ENCODE results near the gene INSL3. TPM values are rescaled to one million over a fixed set of nuclear protein-coding genes. Genes with fewer than 3 reads are reported as not detected.

The INSL3 gene
- total RNA-seq, 1 experiment from 2014 or later: 4.0 TPM

DNA sequence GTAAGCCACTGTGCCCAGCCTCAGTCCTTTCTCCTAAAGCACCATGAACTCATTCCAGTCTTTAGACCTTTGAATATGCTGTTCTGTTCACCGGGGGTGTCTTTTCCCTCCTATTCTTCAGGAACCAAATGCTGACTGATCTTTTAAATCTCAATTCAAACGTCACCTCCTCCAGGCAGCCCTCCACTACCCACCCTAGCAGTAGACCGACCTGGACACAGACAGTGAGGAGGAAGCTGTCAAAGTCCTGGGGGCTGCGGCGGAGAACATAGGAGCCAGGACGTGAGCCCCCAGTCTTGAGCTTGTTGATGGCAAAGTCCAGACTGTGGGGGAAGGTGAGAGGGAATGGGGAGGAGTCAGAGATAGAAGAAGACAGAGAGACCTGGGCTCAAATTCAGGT lies 18.7 kb upstream of the INSL3 start:
- Histone ChIP-seq H3K4me1 (replicated peaks; ENCODE audit: insufficient read depth) (peaks cover 10% of the 10 kb centered on the region), H3K27ac (no peak overlapping the region), H3K79me2 (ENCODE audit: low read depth) (peaks cover 12% of the 10 kb centered on the region), H2AFZ (no peak overlapping the region), H3K9me3 (ENCODE audit: insufficient read depth, low read depth) (no peaks in the 10 kb centered on the region), H3K9me2 (ENCODE audit: insufficient read depth) (no peaks in the 10 kb centered on the region), H3K4me3 (no peak overlapping the region), H3F3A (ENCODE audit: insufficient read depth, low read depth) (peaks cover 6% of the 10 kb centered on the region), H3K27me3 (ENCODE audit: insufficient read depth, low read depth) (no peaks in the 10 kb centered on the region), H3K4me2 (no peak overlapping the region), H3K36me3 (ENCODE audit: low read depth) (no peaks in the 10 kb centered on the region), H4K20me1 (ENCODE audit: insufficient read depth) (no peaks in the 10 kb centered on the region)
- ChIA-PET POLR2A (ENCODE audit: unreplicated experiment) (no interaction called here), CTCF (interaction anchor here (0.6 kb wide), 1 partner anchor 12 kb away, joined by 3 read pairs; no protein-coding TSS in a partner anchor)
- intact Hi-C loops (cut with micrococcal nuclease; ENCODE audit: unreplicated experiment): no loop called here
- no peak for TF ChIP-seq EZH2 (IDR thresholded peaks at IDR 0.05; ENCODE audit: low read depth)
- TF ChIP-seq, protein P1, sequence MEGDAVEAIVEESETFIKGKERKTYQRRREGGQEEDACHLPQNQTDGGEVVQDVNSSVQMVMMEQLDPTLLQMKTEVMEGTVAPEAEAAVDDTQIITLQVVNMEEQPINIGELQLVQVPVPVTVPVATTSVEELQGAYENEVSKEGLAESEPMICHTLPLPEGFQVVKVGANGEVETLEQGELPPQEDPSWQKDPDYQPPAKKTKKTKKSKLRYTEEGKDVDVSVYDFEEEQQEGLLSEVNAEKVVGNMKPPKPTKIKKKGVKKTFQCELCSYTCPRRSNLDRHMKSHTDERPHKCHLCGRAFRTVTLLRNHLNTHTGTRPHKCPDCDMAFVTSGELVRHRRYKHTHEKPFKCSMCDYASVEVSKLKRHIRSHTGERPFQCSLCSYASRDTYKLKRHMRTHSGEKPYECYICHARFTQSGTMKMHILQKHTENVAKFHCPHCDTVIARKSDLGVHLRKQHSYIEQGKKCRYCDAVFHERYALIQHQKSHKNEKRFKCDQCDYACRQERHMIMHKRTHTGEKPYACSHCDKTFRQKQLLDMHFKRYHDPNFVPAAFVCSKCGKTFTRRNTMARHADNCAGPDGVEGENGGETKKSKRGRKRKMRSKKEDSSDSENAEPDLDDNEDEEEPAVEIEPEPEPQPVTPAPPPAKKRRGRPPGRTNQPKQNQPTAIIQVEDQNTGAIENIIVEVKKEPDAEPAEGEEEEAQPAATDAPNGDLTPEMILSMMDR (conservative IDR thresholded peaks at IDR 0.05): no peak
- DNase-seq: no peak
- BruUV-seq (replicated peaks): no TSS peak

DNA sequence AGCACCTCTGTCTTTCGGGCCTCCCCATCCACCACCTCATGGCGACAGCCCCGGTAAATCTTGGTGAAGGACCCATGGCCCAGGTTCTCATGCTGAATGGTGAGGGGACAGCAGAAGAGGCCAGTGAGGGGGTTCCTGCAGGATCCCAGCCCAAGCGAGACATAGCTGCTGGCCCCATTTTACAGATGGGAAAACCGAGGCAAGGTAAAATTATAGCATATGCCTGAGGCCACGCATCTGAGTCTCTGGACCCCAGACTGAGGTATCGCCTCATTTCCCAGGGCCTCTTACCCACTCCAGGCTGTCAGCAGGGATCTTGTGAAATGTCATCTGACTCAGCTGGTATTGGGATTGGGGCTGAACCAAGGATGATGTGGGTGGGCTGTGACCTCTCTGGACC lies 16.7 kb upstream of the INSL3 start:
- ChIA-PET POLR2A (ENCODE audit: unreplicated experiment) (no interaction called here), CTCF (no interaction called here)
- Histone ChIP-seq H2AFZ (no peak overlapping the region), H3K9me2 (ENCODE audit: insufficient read depth) (no peaks in the 10 kb centered on the region), H3F3A (ENCODE audit: insufficient read depth, low read depth) (peaks cover 11% of the 10 kb centered on the region), H3K4me3 (no peak overlapping the region), H3K4me2 (no peak overlapping the region), H3K36me3 (ENCODE audit: low read depth) (no peaks in the 10 kb centered on the region), H3K9me3 (ENCODE audit: insufficient read depth, low read depth) (no peaks in the 10 kb centered on the region), H4K20me1 (ENCODE audit: insufficient read depth) (no peaks in the 10 kb centered on the region), H3K27me3 (ENCODE audit: insufficient read depth, low read depth) (no peaks in the 10 kb centered on the region), H3K27ac (no peak overlapping the region), H3K4me1 (replicated peaks; ENCODE audit: insufficient read depth) (peaks cover 5% of the 10 kb centered on the region), H3K79me2 (ENCODE audit: low read depth) (peaks cover 7% of the 10 kb centered on the region)
- BruUV-seq (replicated peaks): no TSS peak
- intact Hi-C loops (cut with micrococcal nuclease; ENCODE audit: unreplicated experiment): no loop called here
- DNase-seq: no peak
- TF ChIP-seq EZH2 (IDR thresholded peaks at IDR 0.05; ENCODE audit: low read depth): no peak
- TF ChIP-seq, protein P1 (conservative IDR thresholded peaks at IDR 0.05): no peak

DNA sequence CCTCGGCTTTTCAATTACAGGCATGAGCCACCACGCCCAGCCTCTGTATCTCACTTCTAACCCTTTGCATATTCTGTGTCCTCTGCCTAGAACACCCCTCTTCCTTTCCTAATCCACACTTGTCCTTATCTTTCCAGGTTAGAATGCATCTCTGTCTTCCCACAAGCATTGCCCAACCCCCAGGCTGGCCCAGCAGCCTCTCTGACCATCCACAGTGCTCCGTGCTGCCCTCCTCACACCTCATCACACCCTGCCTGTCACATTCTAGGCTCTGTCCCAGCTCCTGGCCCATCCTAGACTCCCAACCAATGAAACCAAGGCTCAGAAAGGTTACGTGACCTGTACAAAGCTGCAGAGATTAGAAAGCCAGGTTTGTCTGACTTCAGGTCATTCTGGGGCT lies 15.2 kb upstream of the INSL3 start:
- Histone ChIP-seq H3K27me3 (ENCODE audit: insufficient read depth, low read depth) (no peaks in the 10 kb centered on the region), H3K27ac (no peak overlapping the region), H2AFZ (no peak overlapping the region), H3K4me3 (no peak overlapping the region), H3F3A (ENCODE audit: insufficient read depth, low read depth) (peaks cover 15% of the 10 kb centered on the region), H4K20me1 (ENCODE audit: insufficient read depth) (no peaks in the 10 kb centered on the region), H3K4me1 (replicated peaks; ENCODE audit: insufficient read depth) (peaks cover 4% of the 10 kb centered on the region), H3K9me3 (ENCODE audit: insufficient read depth, low read depth) (no peaks in the 10 kb centered on the region), H3K4me2 (no peak overlapping the region), H3K79me2 (ENCODE audit: low read depth) (no peaks in the 10 kb centered on the region), H3K36me3 (ENCODE audit: low read depth) (no peaks in the 10 kb centered on the region), H3K9me2 (ENCODE audit: insufficient read depth) (no peaks in the 10 kb centered on the region)
- no peak for DNase-seq
- BruUV-seq (replicated peaks): no TSS peak
- CTCF ChIA-PET: no interaction called here
- POLR2A ChIA-PET (ENCODE audit: unreplicated experiment): no interaction called here
- intact Hi-C loops (cut with micrococcal nuclease; ENCODE audit: unreplicated experiment): no loop called here
- TF ChIP-seq, protein P1 (conservative IDR thresholded peaks at IDR 0.05): no peak
- TF ChIP-seq EZH2 (IDR thresholded peaks at IDR 0.05; ENCODE audit: low read depth): no peak

All from PC-9 (cell line).